GM23338 (cell line): ENCODE results near the gene ADGRD1. TPM values are rescaled to one million over a fixed set of nuclear protein-coding genes. Genes with fewer than 3 reads are reported as not detected.
A peak's percentile ranks its signal among the peaks of the same experiment; 100 is the strongest.

Experiments
- ATAC-seq: fragments of 200-7000 bp; cut with Tn5 transposase; 3 replicates; pipeline ENCODE4 v1.9.1; 2020
- DNase-seq: peaks from one replicate; pipeline ENCODE4 v3.0.0-alpha.2; 2015; ENCODE audit warnings: low spot score
- H2AFZ ChIP-seq: fragments of 200-600 bp; sonication (generic); 2 replicates; pipeline ENCODE4 v1.8.0; 2016; ENCODE audit warnings: antibody characterized with exemption, mild to moderate bottlenecking, moderate library complexity
- H3F3A ChIP-seq: fragments of 200-600 bp; sonication (generic); replicated peaks from 2 replicates; pipeline ENCODE4 v1.8.0; 2017; ENCODE audit warnings: antibody characterized with exemption, mixed run types, low read depth
- H3K27ac ChIP-seq: fragments of 200-600 bp; sonication (generic); 2 replicates; pipeline ENCODE4 v1.6.1; 2016; ENCODE audit warnings: low read depth
- H3K27me3 ChIP-seq: fragments of 200-600 bp; sonication (generic); 2 replicates; pipeline ENCODE4 v1.8.0; 2016; ENCODE audit warnings: mild to moderate bottlenecking, mixed run types, moderate library complexity; ENCODE audit not compliant: insufficient read depth
- H3K36me3 ChIP-seq: fragments of 200-600 bp; sonication (generic); 2 replicates; pipeline ENCODE4 v1.8.0; 2016; ENCODE audit warnings: mild to moderate bottlenecking; ENCODE audit not compliant: insufficient read depth
- H3K4me1 ChIP-seq: fragments of 200-600 bp; sonication (generic); 2 replicates; pipeline ENCODE4 v1.8.0; 2016; ENCODE audit warnings: mild to moderate bottlenecking, moderate library complexity; ENCODE audit not compliant: insufficient read depth
- H3K4me2 ChIP-seq: fragments of 200-600 bp; sonication (generic); 2 replicates; pipeline ENCODE4 v1.7.1; 2017; ENCODE audit warnings: mixed run types
- H3K4me3 ChIP-seq: fragments of 200-600 bp; sonication (generic); 2 replicates; pipeline ENCODE4 v1.6.1; 2016; ENCODE audit warnings: mixed run types
- H3K79me2 ChIP-seq: fragments of 200-600 bp; sonication (generic); replicated peaks from 2 replicates; pipeline ENCODE4 v1.8.0; 2017; ENCODE audit warnings: mild to moderate bottlenecking; ENCODE audit not compliant: insufficient read depth
- H3K9me2 ChIP-seq: fragments of 200-600 bp; sonication (generic); 2 replicates; pipeline ENCODE4 v1.8.0; 2017; ENCODE audit not compliant: insufficient read depth
- H4K20me1 ChIP-seq: fragments of 200-600 bp; sonication (generic); replicated peaks from 2 replicates; pipeline ENCODE4 v1.8.0; 2017; ENCODE audit warnings: mild to moderate bottlenecking; ENCODE audit not compliant: insufficient read depth
- H3K27ac Mint-ChIP-seq: 2 replicates; pipeline ENCODE4 v1.8.0; 2020; ENCODE audit warnings: inconsistent platforms, mild to moderate bottlenecking, moderate library complexity, mixed read lengths
- H3K27me3 Mint-ChIP-seq: 3 replicates; pipeline ENCODE4 v1.8.0; 2022; ENCODE audit warnings: low read depth, mild to moderate bottlenecking, moderate library complexity, mixed read lengths, inconsistent platforms; ENCODE audit not compliant: insufficient read depth, poor library complexity
- H3K36me3 Mint-ChIP-seq: 3 replicates; pipeline ENCODE4 v1.8.0; 2021; ENCODE audit warnings: low read depth, mild to moderate bottlenecking, inconsistent platforms, moderate library complexity, mixed read lengths
- H3K4me1 Mint-ChIP-seq: 3 replicates; pipeline ENCODE4 v1.8.0; 2020; ENCODE audit warnings: mild to moderate bottlenecking, inconsistent platforms, mixed read lengths
- H3K4me3 Mint-ChIP-seq: 3 replicates; pipeline ENCODE4 v1.8.0; 2021; ENCODE audit warnings: moderate library complexity, mild to moderate bottlenecking, inconsistent platforms, mixed read lengths
- H3K9me3 Mint-ChIP-seq: 3 replicates; pipeline ENCODE4 v1.8.0; 2020; ENCODE audit warnings: moderate library complexity, mild to moderate bottlenecking, inconsistent platforms, mixed read lengths
- CREB1 ChIP-seq: fragments of 250-450 bp; sonication (Bioruptor Pico); IDR thresholded peaks from 2 replicates; pipeline ENCODE4 v1.5.0; 2020; ENCODE audit warnings: low read depth, mild to moderate bottlenecking, moderate library complexity
- ETS1 ChIP-seq: IDR thresholded peaks from 2 replicates; pipeline ENCODE4 v1.6.1; 2016; ENCODE audit warnings: antibody characterized with exemption
- EZH2 ChIP-seq: fragments of 200-600 bp; sonication (generic); IDR thresholded peaks from one replicate; pipeline ENCODE4 v1.8.0; 2017; ENCODE audit warnings: antibody characterized with exemption, mild to moderate bottlenecking, low read depth; ENCODE audit not compliant: unreplicated experiment
- EZH2phosphoT487 ChIP-seq: fragments of 200-600 bp; sonication (generic); IDR thresholded peaks from one replicate; pipeline ENCODE4 v1.8.1; 2018; ENCODE audit warnings: antibody characterized with exemption; ENCODE audit not compliant: unreplicated experiment
- JUNB ChIP-seq: IDR thresholded peaks from one replicate; pipeline ENCODE4 v1.6.1; 2016; ENCODE audit warnings: antibody characterized with exemption; ENCODE audit not compliant: unreplicated experiment
- NANOG ChIP-seq: IDR thresholded peaks from 2 replicates; pipeline ENCODE4 v1.6.1; 2016; ENCODE audit warnings: antibody characterized with exemption, borderline replicate concordance
- POLR2AphosphoS5 ChIP-seq: IDR thresholded peaks from 2 replicates; pipeline ENCODE4 v1.6.1; 2016; ENCODE audit warnings: antibody characterized with exemption, low read depth
- REST ChIP-seq: IDR thresholded peaks from one replicate; pipeline ENCODE4 v1.6.1; 2018; ENCODE audit warnings: antibody characterized with exemption; ENCODE audit not compliant: unreplicated experiment
- STAT1 ChIP-seq: IDR thresholded peaks from one replicate; pipeline ENCODE4 v1.6.1; 2016; ENCODE audit warnings: antibody characterized with exemption; ENCODE audit not compliant: unreplicated experiment
- ZNF114 ChIP-seq: fragments of 250-450 bp; sonication (Bioruptor Pico); IDR thresholded peaks from 2 replicates; pipeline ENCODE4 v1.5.0; 2020; ENCODE audit warnings: mild to moderate bottlenecking, moderate library complexity
- ZNF331 ChIP-seq: fragments of 250-450 bp; sonication (Bioruptor Pico); IDR thresholded peaks from 2 replicates; pipeline ENCODE4 v1.5.0; 2020; ENCODE audit warnings: low read depth, mild to moderate bottlenecking, moderate library complexity
- polyA plus RNA-seq: library from polyadenylated mRNA; unstranded; fragments of >200 nt; fragmentation: Nextera tagmentation; extraction: Ambion mirVana; gene quantifications from 2 replicates; pipeline ENCODE4 v1.2.1, GENCODE V29; 2016
- total RNA-seq: library from RNA; depleted of rRNA; stranded (reverse); fragments of >200 nt; shearing (Covaris generic); gene quantifications from 2 replicates; pipeline ENCODE4 v1.2.3, GENCODE V29; 2014

Gene ADGRD1
- total and polyA plus RNA-seq, 2 experiments from 2014 or later, result 1.4 TPM; not detected in 1

- TF ChIP-seq NANOG (no peak), CREB1 (no peak), EZH2phosphoT487 (no peak), ZNF114 (CRISPR knock-in tag) (no peak), ZNF331 (CRISPR knock-in tag) (no peak), POLR2AphosphoS5 (no peak)
Measured at GRCh38 chr12:131082290-131083194, 128.8 kb downstream of the ADGRD1 start (continued).

GRCh38 chr12:131084341-131085011, 130.8 kb downstream of the ADGRD1 start:
- Histone ChIP-seq H3F3A (no peaks in the 10 kb centered on the region), H3K36me3 (no peaks in the 10 kb centered on the region), H3K4me3 (no peak overlapping the region), H3K4me2 (no peak overlapping the region), H3K27me3 (no peaks in the 10 kb centered on the region), H3K79me2 (no peaks in the 10 kb centered on the region), H3K4me1 (no peaks in the 10 kb centered on the region), H4K20me1 (no peaks in the 10 kb centered on the region), H3K27ac (no peak overlapping the region), H2AFZ (peak overlapping the region; percentile 59; the same call in 1 of the 2 replicates), H3K9me2 (no peaks in the 10 kb centered on the region)
- TF ChIP-seq NANOG (no peak), ZNF331 (CRISPR knock-in tag) (no peak), ETS1 (no peak), CREB1 (no peak), POLR2AphosphoS5 (no peak), EZH2 (no peak), STAT1 (no peak), REST (no peak), EZH2phosphoT487 (no peak), JUNB (no peak)
- no peaks in the 10 kb centered on the region for H3K9me3 Mint-ChIP-seq
- peaks cover 5% of the 10 kb centered on the region for H3K27me3 Mint-ChIP-seq
- DNase-seq (no peak), ATAC-seq (no peak)
- H3K27ac Mint-ChIP-seq, result no peak overlapping the region
- H3K4me3 Mint-ChIP-seq, result no peak overlapping the region
- no peaks in the 10 kb centered on the region for H3K36me3 Mint-ChIP-seq
- H3K4me1 Mint-ChIP-seq, result no peaks in the 10 kb centered on the region; the same call in 2 of the 3 replicates
